Endothelial cell of umbilical vein (primary cell): ENCODE data around the gene CISH.

Experiments
- CTCF ChIP-seq, 2 donors: IDR thresholded peaks; 1 replicate in 1 of 2; 2 replicates in 1 of 2; pipeline ENCODE4 v1.5.1; 2011; ENCODE audit warnings: low read length in 2 of 2, mild to moderate bottlenecking in 2 of 2, moderate library complexity in 2 of 2, control low read depth in 1 of 2, inconsistent platforms in 1 of 2, low read depth in 1 of 2; ENCODE audit not compliant: insufficient read depth in 1 of 2; ENCODE audit errors: extremely low read depth in 1 of 2
- EZH2 ChIP-seq: IDR thresholded peaks from 2 replicates; pipeline ENCODE4 v1.6.1; 2012; ENCODE audit warnings: borderline replicate concordance, low read depth, mild to moderate bottlenecking, moderate library complexity, low read length, inconsistent platforms; ENCODE audit not compliant: severe bottlenecking
- JUN ChIP-seq: IDR thresholded peaks from 2 replicates; pipeline ENCODE4 v1.6.1; 2011; ENCODE audit warnings: borderline replicate concordance, low read depth; ENCODE audit not compliant: insufficient read length, insufficient read depth
- MAX ChIP-seq: IDR thresholded peaks from 2 replicates; pipeline ENCODE4 v1.6.1; 2011; ENCODE audit not compliant: insufficient read depth, insufficient read length
- MYC ChIP-seq: IDR thresholded peaks from one replicate; pipeline ENCODE4 v1.6.1; 2011; ENCODE audit warnings: mild to moderate bottlenecking, low read depth, low read length
- POLR2A ChIP-seq: IDR thresholded peaks from 2 replicates; pipeline ENCODE4 v1.6.1; 2012; ENCODE audit warnings: low read depth, mild to moderate bottlenecking, control low read depth, low read length
- POLR2AphosphoS5 ChIP-seq: IDR thresholded peaks from 2 replicates; pipeline ENCODE4 v1.6.1; 2012; ENCODE audit warnings: low read depth, mild to moderate bottlenecking, control low read depth, low read length, moderate library complexity; ENCODE audit not compliant: insufficient read depth

GRCh38 chr3:50573566-50574443 lies 37.8 kb downstream of the CISH start:
- TF ChIP-seq CTCF (IDR thresholded peaks at IDR 0.05; ENCODE audit: extremely low read depth in 1 of 2, insufficient read depth in 1 of 2, low read depth in 1 of 2, low read length in 2 of 2) (no peak), JUN (no peak), MYC (no peak), POLR2AphosphoS5 (no peak), POLR2A (no peak), EZH2 (no peak), MAX (no peak)
